Measurements from ENCODE around the gene FOXO4.

DNA sequence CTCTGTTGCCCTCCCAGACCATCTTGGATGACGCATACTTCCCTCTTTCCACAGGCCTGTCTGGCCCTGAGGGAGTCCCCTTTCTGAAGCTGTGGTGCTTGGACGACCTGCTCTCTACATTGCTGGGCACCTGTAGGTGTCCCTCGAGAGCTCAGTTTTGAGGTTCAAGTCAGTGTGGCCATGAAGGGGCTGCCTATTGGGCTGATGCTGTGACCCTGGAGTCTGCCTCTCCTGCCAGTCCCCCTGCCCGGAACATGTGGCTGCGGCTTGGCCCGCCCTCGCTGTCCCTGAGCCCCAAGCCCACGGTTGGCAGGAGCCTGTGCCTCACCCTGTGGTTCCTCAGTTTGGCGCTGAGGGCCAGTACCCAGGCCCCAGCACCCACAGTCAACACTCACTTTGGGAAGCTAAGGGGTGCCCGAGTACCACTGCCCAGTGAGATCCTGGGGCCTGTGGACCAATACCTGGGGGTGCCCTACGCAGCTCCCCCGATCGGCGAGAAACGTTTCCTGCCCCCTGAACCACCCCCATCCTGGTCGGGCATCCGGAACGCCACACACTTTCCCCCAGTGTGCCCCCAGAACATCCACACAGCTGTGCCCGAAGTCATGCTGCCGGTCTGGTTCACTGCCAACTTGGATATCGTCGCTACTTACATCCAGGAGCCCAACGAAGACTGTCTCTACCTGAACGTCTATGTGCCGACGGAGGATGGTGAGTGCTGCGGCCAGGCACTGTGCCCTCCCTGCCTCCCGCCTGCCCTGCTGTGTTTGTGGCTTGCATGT, 52.0 kb downstream of the FOXO4 start:
- no peak for TF ChIP-seq POLR2AphosphoS5 (IDR thresholded peaks at IDR 0.05; ENCODE audit: low read depth, low read length)
- TF ChIP-seq TAF1 (IDR thresholded peaks at IDR 0.05; ENCODE audit: borderline replicate concordance, low read depth, low read length), result no peak
- TF ChIP-seq POLR2A (IDR thresholded peaks at IDR 0.05; ENCODE audit: low read depth, low read length), result no peak
